Astrocyte (in vitro differentiated cells and primary cell): ENCODE measurements around the gene UGT2A3.

Experiments used
- CTCF ChIP-seq: IDR thresholded peaks from 2 replicates; pipeline ENCODE4 v1.5.1; 2011; ENCODE audit warnings: low read depth, mild to moderate bottlenecking, inconsistent platforms, low read length, moderate library complexity; ENCODE audit not compliant: insufficient read depth
- EZH2 ChIP-seq: IDR thresholded peaks from 2 replicates; pipeline ENCODE4 v1.6.1; 2012; ENCODE audit warnings: mild to moderate bottlenecking, low read length, inconsistent platforms; ENCODE audit not compliant: insufficient read depth

GRCh38 chr4:68929076-68929737 is 22.4 kb downstream of the UGT2A3 start:
- TF ChIP-seq CTCF (no peak), EZH2 (no peak)
